DND-41 (cell line): ENCODE measurements around the gene UBD.

Experiments used
- CTCF ChIP-seq: IDR thresholded peaks from 2 replicates; pipeline ENCODE4 v1.5.1; 2012; ENCODE audit warnings: borderline replicate concordance, low read length, moderate library complexity, mild to moderate bottlenecking; ENCODE audit not compliant: poor library complexity, severe bottlenecking; ENCODE audit errors: extremely low read depth
- EZH2 ChIP-seq: IDR thresholded peaks from 3 replicates; pipeline ENCODE4 v1.6.1; 2012; ENCODE audit warnings: borderline replicate concordance, low read depth, mild to moderate bottlenecking, moderate library complexity, low read length, inconsistent platforms; ENCODE audit not compliant: severe bottlenecking

DNA sequence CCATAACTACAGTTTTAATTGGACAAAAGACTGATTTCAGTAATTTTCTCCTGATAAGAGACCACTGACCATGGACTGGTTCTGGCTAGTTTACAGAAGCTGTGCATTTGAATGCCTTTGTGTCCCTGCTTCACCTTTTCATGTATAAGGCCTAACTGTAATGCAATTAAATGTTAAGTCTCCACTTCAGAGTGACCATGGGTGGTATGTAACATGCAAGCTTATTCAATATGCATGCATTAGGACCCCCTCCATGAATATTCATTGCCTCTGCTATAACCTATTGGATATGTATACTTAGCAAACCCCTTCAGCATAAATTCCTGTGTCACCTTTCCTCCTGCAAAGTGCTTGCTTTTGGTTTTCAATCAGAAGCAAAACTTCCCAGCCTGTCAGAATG is 2.2 kb downstream of the UBD start:
- TF ChIP-seq CTCF = no peak
- no peak for TF ChIP-seq EZH2
